GM23248 (cell line): ENCODE results near the gene MYO1E. TPM values are rescaled to one million over a fixed set of nuclear protein-coding genes. Genes with fewer than 3 reads are reported as not detected.

Experiments used
- DNase-seq: peaks from one replicate; pipeline ENCODE4 v3.0.0-alpha.2; 2015
- H2AFZ ChIP-seq: fragments of 200-600 bp; sonication (generic); 2 replicates; pipeline ENCODE4 v1.6.1; 2016; ENCODE audit warnings: antibody characterized with exemption
- H3F3A ChIP-seq: fragments of 200-600 bp; sonication (generic); 2 replicates; pipeline ENCODE4 v1.6.1; 2016; ENCODE audit warnings: mild to moderate bottlenecking, antibody characterized with exemption, mixed run types; ENCODE audit not compliant: insufficient read depth
- H3K27ac ChIP-seq: fragments of 200-600 bp; sonication (generic); 2 replicates; pipeline ENCODE4 v1.5.1; 2016; ENCODE audit warnings: mild to moderate bottlenecking
- H3K27me3 ChIP-seq: fragments of 200-600 bp; sonication (generic); replicated peaks from 2 replicates; pipeline ENCODE4 v1.6.1; 2016; ENCODE audit warnings: mild to moderate bottlenecking; ENCODE audit not compliant: insufficient read depth
- H3K36me3 ChIP-seq: fragments of 200-600 bp; sonication (generic); 2 replicates; pipeline ENCODE4 v1.6.1; 2016; ENCODE audit warnings: low read depth, mild to moderate bottlenecking
- H3K4me1 ChIP-seq: fragments of 200-600 bp; sonication (generic); 2 replicates; pipeline ENCODE4 v1.6.1; 2016; ENCODE audit warnings: mild to moderate bottlenecking; ENCODE audit not compliant: insufficient read depth
- H3K4me2 ChIP-seq: fragments of 200-600 bp; sonication (generic); one replicate; pipeline ENCODE4 v1.6.1; 2016; ENCODE audit warnings: mild to moderate bottlenecking; ENCODE audit not compliant: unreplicated experiment
- H3K4me3 ChIP-seq: fragments of 200-600 bp; sonication (generic); 2 replicates; pipeline ENCODE4 v1.5.1; 2016; ENCODE audit warnings: mild to moderate bottlenecking
- H3K79me2 ChIP-seq: fragments of 200-600 bp; sonication (generic); 2 replicates; pipeline ENCODE4 v1.6.1; 2016; ENCODE audit warnings: mild to moderate bottlenecking; ENCODE audit not compliant: insufficient read depth
- H3K9ac ChIP-seq: fragments of 200-600 bp; sonication (generic); 2 replicates; pipeline ENCODE4 v1.6.1; 2016; ENCODE audit warnings: mild to moderate bottlenecking
- H3K9me2 ChIP-seq: fragments of 200-600 bp; sonication (generic); 2 replicates; pipeline ENCODE4 v1.6.1; 2016; ENCODE audit warnings: mixed run types, mild to moderate bottlenecking, moderate library complexity; ENCODE audit not compliant: insufficient read depth
- H3K9me3 ChIP-seq: fragments of 200-600 bp; sonication (generic); one replicate; pipeline ENCODE4 v1.6.1; 2017; ENCODE audit warnings: low read depth
- H4K20me1 ChIP-seq: fragments of 200-600 bp; sonication (generic); 2 replicates; pipeline ENCODE4 v1.6.0; 2016; ENCODE audit not compliant: insufficient read depth
- EZH2 ChIP-seq: fragments of 200-600 bp; sonication (generic); IDR thresholded peaks from 2 replicates; pipeline ENCODE4 v1.6.1; 2018; ENCODE audit warnings: antibody characterized with exemption, mild to moderate bottlenecking; ENCODE audit not compliant: insufficient read depth, poor library complexity, severe bottlenecking
- EZH2phosphoT487 ChIP-seq: fragments of 200-600 bp; sonication (generic); IDR thresholded peaks from 2 replicates; pipeline ENCODE4 v1.6.1; 2018; ENCODE audit warnings: antibody characterized with exemption, moderate library complexity, mild to moderate bottlenecking, low read depth; ENCODE audit not compliant: insufficient read depth
- WGBS, 2 experiments: methylation state at CpG; one replicate each; pipeline ENCODE4 v1.1.6; 2015 to 2017; ENCODE audit warnings: low lambda C conversion rate in 2 of 2, low coverage in 1 of 2; ENCODE audit errors: missing lambda C conversion rate in 2 of 2; 5-methylcytosine and 5-hydroxymethylcytosine counted together
- in situ Hi-C: fragments of 300-500 bp; cut with MboI; formaldehyde crosslinking; loops from 2 replicates; pipeline ENCODE4 v1.15.0; 2020
- polyA plus RNA-seq: library from polyadenylated mRNA; unstranded; fragments of >200 nt; fragmentation: Nextera tagmentation; extraction: Ambion mirVana; gene quantifications from 2 replicates; pipeline ENCODE4 v1.2.1, GENCODE V29; 2016
- total RNA-seq: library from RNA; depleted of rRNA; stranded (reverse); fragments of >200 nt; shearing (Covaris generic); gene quantifications from 2 replicates; pipeline ENCODE4 v1.2.3, GENCODE V29; 2014

MYO1E gene
- total and polyA plus RNA-seq, 2 experiments from 2014 or later = 155 to 190 TPM

GRCh38 chr15:59276225-59277178 is 96.2 kb downstream of the MYO1E start:
- Histone ChIP-seq H2AFZ (no peak overlapping the region), H3K79me2 (peaks cover 100% of the 10 kb centered on the region), H3K9me3 (no peaks in the 10 kb centered on the region), H3K4me1 (peaks cover 11% of the 10 kb centered on the region), H3K9me2 (no peaks in the 10 kb centered on the region), H3K27me3 (no peaks in the 10 kb centered on the region), H3K4me3 (no peak overlapping the region), H4K20me1 (no peaks in the 10 kb centered on the region), H3K4me2 (no peak overlapping the region), H3K9ac (no peak overlapping the region), H3K27ac (no peak overlapping the region), H3K36me3 (peaks cover 9% of the 10 kb centered on the region; the same call in 1 of the 2 replicates), H3F3A (peaks cover 25% of the 10 kb centered on the region)
- TF ChIP-seq EZH2 (no peak), EZH2phosphoT487 (no peak)
- in situ Hi-C loops = no loop called here
- 89 to 92% methylated on average over 15 of the region's 15 CpGs for WGBS, 2 experiments
- no peak for DNase-seq

- H3F3A ChIP-seq = peaks cover 32% of the 10 kb centered on the region
- H3K4me3 ChIP-seq = no peak overlapping the region
- H3K9me3 ChIP-seq = no peaks in the 10 kb centered on the region
- peaks cover 100% of the 10 kb centered on the region for H3K79me2 ChIP-seq
- in situ Hi-C loops = no loop called here
- no peak overlapping the region for H3K9ac ChIP-seq
- peak; percentile 71 for DNase-seq
- 94 to 95% methylated on average over 6 of the region's 6 CpGs for WGBS, 2 experiments
- peak overlapping the region; percentile 20; the same call in 1 of the 2 replicates for H3K27ac ChIP-seq
- H2AFZ ChIP-seq = no peak overlapping the region
- H3K4me2 ChIP-seq = no peak overlapping the region
- no peaks in the 10 kb centered on the region for H3K9me2 ChIP-seq
- TF ChIP-seq EZH2phosphoT487 = no peak
- TF ChIP-seq EZH2 = no peak
- no peaks in the 10 kb centered on the region for H3K27me3 ChIP-seq
- peaks cover 11% of the 10 kb centered on the region for H3K4me1 ChIP-seq
- H4K20me1 ChIP-seq = no peaks in the 10 kb centered on the region
- H3K36me3 ChIP-seq = peaks cover 23% of the 10 kb centered on the region
Observed at GRCh38 chr15:59274126-59274970, 98.3 kb downstream of the MYO1E start.

GRCh38 chr15:59273234-59273633 is 99.4 kb downstream of the MYO1E start:
- Histone ChIP-seq H3K79me2 (peaks cover 100% of the 10 kb centered on the region), H3K9ac (no peak overlapping the region), H3K9me2 (no peaks in the 10 kb centered on the region), H3K4me2 (no peak overlapping the region), H4K20me1 (no peaks in the 10 kb centered on the region), H3K27me3 (no peaks in the 10 kb centered on the region), H3K4me3 (no peak overlapping the region), H3F3A (peaks cover 32% of the 10 kb centered on the region), H3K9me3 (no peaks in the 10 kb centered on the region), H3K36me3 (peaks cover 29% of the 10 kb centered on the region), H3K4me1 (peaks cover 14% of the 10 kb centered on the region), H3K27ac (no peak overlapping the region), H2AFZ (no peak overlapping the region)
- DNase-seq = no peak
- WGBS, 2 experiments = 98% methylated on average over 4 of the region's 4 CpGs
- in situ Hi-C loops = no loop called here
- TF ChIP-seq EZH2 (no peak), EZH2phosphoT487 (no peak)

- WGBS, 2 experiments = 88 to 90% methylated on average over 7 of the region's 7 CpGs
Observed at GRCh38 chr15:59271595-59272201, 101.0 kb downstream of the MYO1E start.

More at GRCh38 chr15:59271595-59272201, 101.0 kb downstream of the MYO1E start:
- Histone ChIP-seq H2AFZ (no peak overlapping the region), H4K20me1 (no peaks in the 10 kb centered on the region), H3K79me2 (peaks cover 93% of the 10 kb centered on the region), H3K27me3 (no peaks in the 10 kb centered on the region), H3K4me1 (peaks cover 25% of the 10 kb centered on the region), H3F3A (peaks cover 41% of the 10 kb centered on the region), H3K4me2 (no peak overlapping the region), H3K27ac (no peak overlapping the region), H3K9me3 (no peaks in the 10 kb centered on the region), H3K9ac (no peak overlapping the region), H3K9me2 (no peaks in the 10 kb centered on the region), H3K36me3 (peaks cover 29% of the 10 kb centered on the region), H3K4me3 (no peak overlapping the region)
- no peak for DNase-seq
- TF ChIP-seq EZH2phosphoT487 (no peak), EZH2 (no peak)
- in situ Hi-C loops = no loop called here
